Hepatocyte (in vitro differentiated cells): ENCODE measurements around the gene SKIC2.

Source experiments
- CTCF ChIP-seq: fragments of 200-600 bp; sonication (generic); IDR thresholded peaks from 2 replicates; pipeline ENCODE4 v1.5.1; 2016; ENCODE audit warnings: antibody characterized with exemption, mild to moderate bottlenecking; ENCODE audit not compliant: poor library complexity
- EZH2 ChIP-seq: fragments of 200-600 bp; sonication (generic); IDR thresholded peaks from 2 replicates; pipeline ENCODE4 v1.6.1; 2016; ENCODE audit warnings: antibody characterized with exemption, mild to moderate bottlenecking, borderline replicate concordance
- EZH2phosphoT487 ChIP-seq: fragments of 200-600 bp; sonication (generic); IDR thresholded peaks from one replicate; pipeline ENCODE4 v1.6.1; 2018; ENCODE audit warnings: antibody characterized with exemption, mild to moderate bottlenecking, low read depth, moderate library complexity; ENCODE audit not compliant: unreplicated experiment, severe bottlenecking

GRCh38 chr6:31933537-31933936, 25.4 kb upstream of the SKIC2 start:
- TF ChIP-seq CTCF (no peak), EZH2 (no peak), EZH2phosphoT487 (no peak)
